AG08396 (cell line): ENCODE data around the gene GRK3.
"Not testable (repeated sequence)": the region's sequence is repeated elsewhere in the genome, so short reads cannot be mapped to it uniquely, and the experiment has no call there.

Experiments used
- DNase-seq: peaks from one replicate; pipeline ENCODE4 v3.0.0; 2012; ENCODE audit warnings: low spot score, mixed read lengths

Gene GRK3

DNA sequence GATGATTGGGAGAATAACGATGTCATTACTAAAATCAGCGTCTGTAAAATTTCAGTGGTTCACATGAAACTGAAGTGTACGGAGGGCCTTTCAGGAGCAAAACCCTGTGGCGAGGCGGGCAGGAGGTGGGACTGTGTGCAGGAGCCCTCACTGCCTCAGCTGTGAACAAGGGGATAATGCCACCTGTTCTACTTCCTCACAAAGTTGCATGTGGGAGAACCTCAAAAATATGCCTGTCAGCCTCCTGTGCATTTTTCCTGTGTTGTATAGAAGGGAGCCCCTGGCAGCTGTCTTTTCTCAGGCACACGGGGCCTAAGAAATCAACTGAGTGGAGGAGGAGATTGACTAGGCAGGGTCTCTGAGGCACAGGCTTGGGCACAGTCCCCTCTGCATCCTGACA lies 134.5 kb downstream of the GRK3 start:
- no peak for DNase-seq

DNA sequence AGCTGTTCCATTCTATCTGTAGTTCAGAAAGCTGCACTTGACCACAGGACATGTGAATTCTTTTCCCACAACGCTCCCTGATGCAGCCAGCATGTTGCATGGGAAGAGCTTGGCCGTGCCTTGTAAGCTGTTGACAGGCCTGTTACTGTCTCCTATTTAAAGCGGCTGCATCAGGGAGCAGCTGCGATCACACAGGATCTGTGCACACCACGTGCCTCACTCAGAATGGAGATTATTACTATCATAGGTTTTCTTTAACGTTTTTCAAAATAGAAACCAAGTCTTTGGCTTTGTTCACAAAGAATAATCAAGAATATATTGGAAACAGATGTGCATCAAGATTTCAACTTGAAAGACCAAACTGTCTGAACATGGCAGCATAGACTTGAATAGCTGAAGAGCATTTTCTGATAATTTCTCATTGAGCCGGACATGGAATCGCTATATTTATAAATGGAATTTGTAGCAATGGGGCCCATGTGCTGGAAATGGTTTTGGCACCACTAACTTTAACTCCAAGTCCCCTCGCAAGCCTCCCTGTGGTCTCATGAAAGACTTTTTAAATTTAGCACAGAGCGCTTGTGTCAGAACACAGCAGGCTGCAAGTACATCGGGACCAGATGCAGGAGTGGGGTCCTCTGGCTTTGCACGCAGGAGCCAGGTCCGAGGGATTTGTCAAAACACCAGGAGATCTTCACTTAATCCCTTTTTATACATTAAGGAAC lies 136.7 kb downstream of the GRK3 start:
- peak; percentile 28 for DNase-seq

DNA sequence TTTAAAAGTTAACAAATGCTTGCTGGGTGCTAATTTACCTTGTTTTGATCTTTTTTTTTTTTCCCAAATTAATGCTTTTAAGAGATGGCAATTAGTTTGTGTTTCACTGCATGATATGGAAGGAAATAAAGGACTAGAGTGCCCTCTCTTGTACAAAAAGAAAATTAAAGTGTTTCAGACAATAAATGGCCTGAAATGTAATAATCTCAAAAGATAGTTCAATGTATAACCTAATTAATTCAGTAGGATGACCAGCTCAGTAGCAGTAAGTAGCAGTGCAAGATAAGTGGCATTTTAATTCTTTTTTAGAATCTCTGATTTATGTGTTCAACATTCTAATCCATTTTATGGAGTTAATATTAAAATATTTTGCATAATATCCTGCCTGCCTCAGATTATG lies 137.6 kb downstream of the GRK3 start:
- no peak for DNase-seq

DNA sequence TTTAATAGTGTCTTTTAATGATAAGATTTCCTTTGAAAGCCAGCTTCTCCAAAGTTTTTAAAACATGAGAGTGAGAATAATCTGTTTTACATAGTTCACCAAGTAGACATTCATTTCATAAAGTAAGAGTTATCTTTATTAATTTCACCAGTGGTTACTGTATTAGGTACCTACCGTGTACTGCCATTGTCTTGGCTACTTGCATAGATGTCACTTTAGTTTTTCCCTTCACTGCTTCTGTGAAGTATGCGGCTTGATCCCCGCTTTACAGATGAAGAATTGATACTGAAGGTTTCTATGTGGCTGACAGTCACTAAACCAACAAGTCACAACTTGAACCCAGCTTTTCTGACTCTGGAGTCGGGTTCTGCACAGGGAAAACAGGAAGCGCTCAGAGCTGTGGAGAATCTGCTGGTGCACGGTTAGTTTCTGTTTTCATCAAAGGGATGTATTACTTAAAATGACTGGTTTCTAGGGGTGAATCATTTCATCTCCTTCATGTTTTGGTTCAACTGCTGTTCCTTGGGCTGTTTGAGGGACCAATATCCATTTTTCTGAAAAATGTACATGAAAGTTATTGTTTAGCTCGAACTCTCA lies 138.2 kb downstream of the GRK3 start:
- DNase-seq, result no peak

DNA sequence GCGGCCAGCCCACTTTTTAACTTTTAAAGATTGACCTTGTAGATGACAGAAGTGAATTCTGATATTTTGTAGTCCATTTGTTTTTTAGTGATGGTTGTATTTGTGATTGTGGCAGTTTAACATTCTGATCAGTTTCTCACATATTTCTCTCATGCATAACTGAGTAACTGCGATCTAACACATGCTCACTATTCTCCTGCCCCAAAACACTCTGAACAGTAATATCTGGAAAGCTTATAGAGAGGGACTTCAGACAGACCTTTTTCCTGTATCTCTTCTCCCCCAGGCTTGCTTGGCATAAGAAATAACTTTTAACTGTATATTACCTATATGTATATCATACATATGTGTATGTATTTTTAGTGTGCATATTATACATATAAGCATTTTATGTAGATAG lies 140.2 kb downstream of the GRK3 start:
- DNase-seq, result no peak

DNA sequence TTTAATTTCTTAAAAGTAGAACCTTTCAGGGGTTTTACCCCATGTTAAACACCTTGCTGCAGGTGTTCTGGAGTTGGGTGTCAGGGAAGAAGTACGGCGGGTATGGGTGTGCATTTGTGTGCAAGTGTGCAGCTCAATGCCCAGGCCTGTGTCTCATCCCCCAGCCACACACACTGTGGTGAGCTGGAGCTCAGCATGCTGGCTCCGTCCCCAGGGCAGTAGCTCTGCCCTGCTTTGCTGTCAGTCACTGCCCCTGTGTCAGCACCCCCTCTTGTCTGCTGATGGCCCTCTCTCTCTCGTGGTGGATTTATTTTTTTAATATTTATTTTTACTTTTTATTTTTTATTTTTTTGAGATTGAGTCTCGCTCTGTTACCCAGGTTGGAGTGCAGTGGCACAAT lies 141.7 kb downstream of the GRK3 start:
- DNase-seq, result no peak

DNA sequence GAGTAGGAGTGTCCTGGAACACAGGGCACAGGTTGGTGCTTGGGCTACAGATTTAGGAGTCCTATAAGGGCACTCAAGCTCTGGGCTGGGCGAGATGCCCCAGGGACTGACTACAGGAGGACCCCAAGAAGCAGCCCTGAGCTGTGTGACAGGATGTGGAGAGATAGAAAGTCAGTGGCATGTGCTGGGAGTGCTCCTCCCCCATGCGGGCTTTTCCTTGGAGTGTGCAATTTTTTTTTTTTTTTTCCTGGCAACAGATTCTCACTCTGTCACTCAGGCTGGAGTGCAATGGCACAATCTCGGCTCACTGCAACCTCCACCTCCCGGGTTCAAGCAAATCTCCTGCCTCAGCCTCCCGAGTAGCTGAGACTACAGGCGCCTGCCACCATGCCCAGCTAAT lies 144.0 kb downstream of the GRK3 start:
- DNase-seq, result not testable (repeated sequence)

DNA sequence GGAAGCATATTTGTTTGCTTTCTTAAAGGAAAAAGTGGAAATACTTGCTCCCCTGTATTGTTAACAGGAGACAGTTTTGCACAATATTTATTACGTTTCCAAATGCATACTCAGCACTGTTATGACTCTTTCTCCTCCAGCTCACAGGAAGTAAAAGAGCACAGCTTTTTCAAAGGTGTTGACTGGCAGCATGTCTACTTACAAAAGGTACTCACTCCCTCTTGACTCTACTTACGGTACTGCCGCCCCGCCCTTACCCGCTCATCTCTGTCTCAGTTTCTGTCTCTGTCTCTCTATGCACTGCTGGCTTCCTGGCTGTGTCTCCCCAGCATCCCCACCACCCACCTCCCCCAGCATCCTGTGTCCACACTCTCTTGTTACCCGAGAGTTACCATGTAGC lies 145.3 kb downstream of the GRK3 start:
- DNase-seq, result no peak

DNA sequence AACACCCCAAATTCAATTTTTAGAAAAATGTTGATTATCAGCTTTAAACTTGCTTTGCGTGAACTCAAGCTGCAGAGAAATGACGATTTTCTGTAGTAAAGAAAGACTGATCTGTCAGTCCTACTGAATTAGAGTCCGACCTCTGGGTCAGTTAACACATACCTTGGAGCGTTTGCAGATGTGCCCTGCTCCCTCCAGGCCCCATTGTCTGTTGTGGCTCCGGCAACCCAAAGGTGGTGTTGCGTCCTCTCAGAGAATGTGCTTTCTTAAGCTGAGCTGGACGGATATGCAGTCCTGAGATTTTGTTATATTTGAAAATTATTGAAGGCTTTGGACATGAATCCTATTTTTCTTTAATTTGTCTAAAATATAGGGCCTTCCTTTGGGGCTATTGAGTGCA lies 146.0 kb downstream of the GRK3 start:
- no peak for DNase-seq

DNA sequence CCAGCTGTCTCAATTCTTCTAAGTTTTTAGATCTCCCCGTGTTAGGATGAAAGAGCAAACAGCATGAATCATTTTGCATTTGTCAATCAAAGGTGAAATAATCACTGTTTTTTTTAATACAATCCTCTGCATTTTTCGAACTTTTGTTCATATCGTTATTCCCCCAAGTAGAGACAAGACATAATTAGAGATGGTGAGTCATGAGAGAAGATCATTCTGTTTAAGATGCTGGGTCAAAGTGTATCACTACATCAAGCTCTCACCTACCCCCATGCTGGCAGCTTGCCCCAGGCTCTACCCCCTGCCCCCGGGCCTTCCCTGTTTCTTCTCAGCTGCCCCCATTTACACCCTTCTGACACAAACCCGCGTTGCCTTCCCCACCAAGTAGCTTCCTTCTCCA lies 147.0 kb downstream of the GRK3 start:
- no peak for DNase-seq

DNA sequence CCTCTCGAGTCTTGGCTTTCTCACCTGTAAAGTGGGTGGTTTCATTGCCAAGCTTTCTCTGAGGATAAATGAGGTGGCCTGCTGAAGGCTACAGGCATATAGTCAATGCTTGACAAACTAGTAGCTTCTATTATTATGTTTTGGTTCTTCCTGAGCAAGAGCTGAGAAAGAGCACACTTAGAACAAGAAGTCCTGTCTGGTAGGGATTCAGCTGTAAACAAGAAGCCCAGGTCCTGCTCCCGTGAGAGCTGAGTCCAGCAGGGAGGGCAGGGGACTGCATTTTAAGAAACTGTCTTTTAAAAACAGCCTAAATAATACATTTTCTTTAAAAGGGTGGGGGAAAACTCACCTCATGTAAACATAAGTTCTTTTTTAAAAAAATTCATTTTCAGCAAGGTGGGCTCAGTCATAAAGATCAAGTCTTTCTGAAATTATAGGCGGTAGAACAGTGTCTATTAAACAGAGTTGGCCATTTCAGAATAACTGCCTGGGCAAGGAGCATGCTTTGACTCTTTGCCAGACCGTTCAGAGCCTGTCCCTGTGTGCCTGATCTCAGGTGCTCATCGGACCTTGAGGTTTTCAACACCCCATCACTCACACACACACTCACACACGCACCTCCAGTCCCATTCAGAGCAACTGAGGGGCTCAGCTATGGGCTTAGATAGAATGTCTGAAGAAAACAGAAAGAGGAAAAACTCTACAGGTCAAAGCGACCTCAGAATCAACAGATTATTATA lies 148.4 kb downstream of the GRK3 start:
- no peak for DNase-seq

DNA sequence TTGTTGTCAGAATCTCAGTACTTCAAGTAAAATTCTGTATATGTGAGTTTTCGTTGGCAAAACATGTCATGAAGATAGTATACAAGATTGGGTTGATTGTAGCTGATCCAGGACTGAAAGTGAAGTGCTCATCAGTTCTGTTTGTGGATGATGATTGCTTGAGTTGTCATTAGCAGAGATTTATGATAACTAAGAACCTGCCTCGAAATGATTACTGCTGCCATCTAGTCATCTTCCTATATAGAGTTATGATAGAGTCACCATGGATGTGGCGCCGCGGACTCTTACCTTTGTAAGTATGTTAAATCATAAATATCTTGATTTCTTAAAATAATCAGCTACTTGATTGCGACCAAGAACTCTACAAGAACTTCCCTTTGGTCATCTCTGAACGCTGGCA lies 149.6 kb downstream of the GRK3 start:
- DNase-seq, result no peak

DNA sequence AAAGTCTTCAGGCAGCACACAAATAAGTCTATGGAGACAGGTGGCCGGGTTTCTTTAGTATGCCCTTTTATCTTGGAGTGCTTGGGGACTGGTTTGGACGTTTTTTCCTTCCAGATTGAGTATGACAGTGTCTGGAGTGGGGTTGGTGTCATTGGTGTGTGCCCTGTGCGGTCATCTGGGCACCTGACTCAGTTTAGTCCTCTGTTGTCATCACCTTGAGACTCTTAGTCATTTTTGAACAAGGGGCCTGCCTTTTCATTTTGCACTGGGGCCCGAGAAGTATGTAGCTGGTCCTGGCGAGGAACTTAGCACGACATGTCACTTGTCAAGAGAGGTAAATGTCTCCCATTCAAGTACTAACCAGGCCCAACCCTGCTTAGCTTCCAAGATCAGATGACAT lies 150.3 kb downstream of the GRK3 start:
- DNase-seq, result no peak

DNA sequence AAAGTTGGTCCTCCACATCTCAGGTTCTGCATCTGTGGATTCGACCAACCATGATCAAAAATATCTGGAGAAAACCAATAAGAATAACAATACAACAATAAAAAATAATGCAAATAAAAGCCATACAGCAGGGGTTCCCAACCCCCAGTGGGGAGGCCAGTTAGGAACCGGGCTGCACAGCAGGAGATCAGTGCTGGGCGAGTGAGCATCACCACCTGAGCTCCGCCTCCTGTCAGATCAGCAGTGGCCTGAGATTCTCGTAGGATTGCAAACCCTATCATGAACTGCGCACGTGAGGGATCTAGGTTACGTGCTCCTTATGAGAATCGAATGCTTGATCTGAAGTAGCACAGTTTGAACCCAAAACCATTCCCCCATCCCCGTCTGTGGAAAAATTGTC lies 152.2 kb downstream of the GRK3 start:
- DNase-seq, result no peak

DNA sequence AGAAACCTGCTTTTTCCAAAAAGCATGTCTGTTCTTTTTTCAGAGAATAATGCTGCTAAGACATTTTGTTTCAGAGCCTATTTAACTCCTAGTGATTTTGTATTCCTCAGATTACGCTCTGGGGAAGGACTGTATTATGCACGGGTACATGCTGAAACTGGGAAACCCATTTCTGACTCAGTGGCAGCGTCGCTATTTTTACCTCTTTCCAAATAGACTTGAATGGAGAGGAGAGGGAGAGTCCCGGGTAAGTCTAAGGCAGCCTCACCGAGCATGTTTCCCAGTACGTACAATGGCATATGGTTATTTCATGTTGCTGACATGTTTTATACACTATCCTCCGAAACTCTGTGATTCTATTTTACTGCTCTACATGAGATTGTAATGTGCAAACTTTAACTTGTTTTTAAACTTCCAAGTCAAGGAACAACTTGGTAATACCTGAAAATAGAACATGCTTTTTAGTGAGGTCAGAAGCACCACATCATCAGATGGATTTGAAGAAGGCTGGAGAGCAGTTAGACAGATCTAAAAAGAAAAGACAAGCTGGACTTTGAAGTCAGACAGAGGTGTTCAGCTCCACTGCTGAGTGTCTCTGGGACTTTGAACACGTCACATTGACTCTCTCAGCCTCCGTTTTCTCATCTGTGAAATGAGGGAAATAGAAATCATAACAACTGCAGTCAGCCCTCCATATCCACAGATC lies 153.8 kb downstream of the GRK3 start:
- no peak for DNase-seq

DNA sequence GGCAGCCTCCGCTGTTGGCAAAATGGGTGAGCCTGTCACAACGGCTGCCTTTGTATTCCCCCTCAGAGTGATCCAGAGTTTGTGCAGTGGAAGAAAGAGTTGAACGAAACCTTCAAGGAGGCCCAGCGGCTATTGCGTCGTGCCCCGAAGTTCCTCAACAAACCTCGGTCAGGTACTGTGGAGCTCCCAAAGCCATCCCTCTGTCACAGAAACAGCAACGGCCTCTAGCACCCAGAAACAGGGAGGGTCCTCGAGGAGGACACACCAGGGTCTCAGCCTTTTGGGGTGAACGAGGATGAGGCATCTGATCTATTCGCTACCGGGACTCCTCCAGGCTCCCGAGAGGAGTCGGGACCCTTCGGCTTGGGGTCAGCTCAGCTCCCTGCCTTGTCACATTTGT lies 157.7 kb downstream of the GRK3 start:
- DNase-seq, result no peak

DNA sequence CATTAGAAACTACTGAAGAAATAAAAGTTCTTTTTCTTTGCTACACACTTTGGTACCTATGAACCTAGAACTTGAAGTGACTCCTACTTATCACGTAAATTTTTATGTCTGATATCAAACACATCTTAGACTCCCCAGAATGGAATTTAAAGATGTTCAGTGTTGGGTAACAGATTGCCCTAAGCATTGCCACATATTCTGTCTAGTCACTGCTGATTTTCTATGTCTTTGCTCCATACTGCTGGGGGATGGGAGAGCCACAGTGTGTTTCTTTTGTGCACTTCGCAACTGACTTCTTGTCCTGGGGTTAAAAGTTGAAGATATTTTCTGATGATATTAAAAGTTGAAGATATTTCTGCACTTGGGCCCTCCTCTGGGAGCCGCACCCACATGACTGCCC lies 158.2 kb downstream of the GRK3 start:
- DNase-seq, result no peak

DNA sequence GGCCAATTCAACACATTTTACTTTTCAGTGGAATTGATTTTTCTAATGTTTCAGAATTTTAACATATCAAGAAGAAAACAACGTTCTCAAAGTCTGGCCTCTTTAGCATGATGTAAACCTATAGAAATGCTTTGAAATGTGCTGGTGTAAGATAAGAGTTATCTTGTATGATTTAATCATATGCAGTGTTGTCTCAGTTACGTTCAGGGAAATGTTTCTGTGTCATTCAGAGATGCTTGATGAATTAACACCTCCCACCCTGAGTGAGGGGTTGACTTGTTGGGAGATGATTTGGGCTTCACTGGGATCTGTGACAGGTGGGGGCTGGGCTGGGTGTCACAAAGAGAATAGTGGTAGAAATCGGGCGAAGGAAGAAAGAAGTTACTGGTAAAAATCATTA lies 161.8 kb downstream of the GRK3 start:
- DNase-seq, result no peak

DNA sequence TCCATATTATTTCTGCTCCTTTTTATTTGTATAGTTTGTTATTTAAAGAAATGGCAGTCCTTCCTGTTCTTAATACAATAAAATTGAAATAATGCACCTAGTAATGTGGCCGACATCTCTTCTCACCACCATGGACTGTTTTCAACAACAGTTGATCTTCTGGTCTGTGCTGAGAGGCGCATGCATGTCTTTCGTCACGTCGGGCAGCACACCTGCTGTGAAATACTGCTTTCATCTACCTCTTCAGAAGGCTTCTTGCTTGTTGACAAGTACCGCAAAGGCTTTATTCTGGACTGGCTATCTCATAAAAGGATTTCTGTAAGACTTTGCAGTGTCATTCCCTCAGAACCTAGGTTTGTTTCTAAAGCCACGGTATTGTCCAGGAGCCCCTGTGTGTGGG lies 163.6 kb downstream of the GRK3 start:
- DNase-seq, result no peak

DNA sequence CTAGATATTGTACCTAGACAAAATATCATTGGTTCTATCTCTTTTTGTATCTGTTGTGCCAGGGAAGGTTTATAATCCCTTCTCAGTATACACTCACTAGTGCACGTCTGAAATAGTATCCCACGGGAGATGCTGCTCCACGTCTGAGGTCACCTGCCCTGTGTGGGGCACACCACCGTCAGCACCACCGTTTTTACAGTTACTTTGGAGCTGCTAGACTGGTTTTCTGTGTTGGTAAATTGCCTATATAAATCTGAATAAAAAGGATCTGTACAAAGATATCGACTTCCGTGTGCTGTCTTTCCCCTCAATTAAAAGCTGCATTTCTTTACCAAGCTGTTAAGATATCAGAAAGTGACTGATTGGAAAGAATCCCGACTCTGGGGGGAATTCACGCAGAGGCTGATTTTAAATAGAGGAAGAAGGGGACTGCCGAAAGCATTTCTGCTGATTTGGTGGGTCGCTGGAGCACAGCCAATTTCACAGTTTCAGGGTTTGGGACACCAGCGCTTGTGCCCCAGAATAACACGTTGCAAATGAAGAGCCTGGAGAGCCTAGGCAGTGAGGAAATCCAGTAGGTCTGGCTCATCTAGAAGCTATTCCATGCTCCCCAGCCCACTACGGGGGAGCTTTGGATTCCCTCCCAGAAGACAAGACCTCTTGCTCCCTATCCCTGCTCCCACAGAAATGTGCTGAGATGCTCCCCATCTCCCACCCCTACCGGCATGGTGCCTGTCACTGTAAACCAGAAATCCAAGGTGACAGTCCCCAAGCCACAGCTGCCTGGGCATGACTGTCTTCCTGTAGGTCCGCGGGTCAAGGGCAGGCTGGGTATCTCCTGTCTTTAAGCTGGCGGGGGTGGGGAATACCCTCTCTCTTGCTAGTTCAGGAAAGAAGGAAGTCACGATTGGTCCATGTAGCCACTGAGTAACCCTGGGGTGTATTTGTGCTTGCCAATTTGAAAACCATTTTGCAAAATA lies 164.8 kb downstream of the GRK3 start:
- no peak for DNase-seq

DNA sequence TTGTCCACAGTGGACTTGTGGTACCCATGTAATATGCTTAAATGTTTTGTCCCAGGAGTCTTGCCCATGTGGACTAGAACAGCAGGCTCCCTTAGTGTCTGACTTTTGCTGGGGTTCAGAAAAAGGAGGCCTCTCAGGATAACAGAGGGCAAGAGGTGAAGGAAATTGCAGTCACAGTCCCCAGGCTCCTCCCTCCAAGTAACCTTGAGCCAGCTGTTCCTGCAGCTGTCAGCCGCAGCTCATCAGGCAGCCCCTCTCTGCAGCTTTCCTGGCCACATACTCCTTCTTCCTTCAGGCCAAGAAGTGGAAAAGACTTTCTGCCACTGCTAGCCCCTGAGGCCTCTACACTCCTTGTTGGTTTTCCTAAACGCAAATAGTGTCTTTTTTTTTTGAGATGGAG lies 171.2 kb downstream of the GRK3 start:
- no peak for DNase-seq
